Right renal pelvis (tissue), 4 donors: ENCODE measurements around the gene PLCG1. TPM values are rescaled to one million over a fixed set of nuclear protein-coding genes. Genes with fewer than 3 reads are reported as not detected.

Experiments
- DNase-seq, 4 donors: peaks; one replicate each; pipeline ENCODE4 v3.0.0-alpha.2; 2013; ENCODE audit warnings: low read depth in 4 of 4, low spot score in 3 of 4, missing footprints in 1 of 4
- polyA plus RNA-seq, 4 donors: library from polyadenylated mRNA; unstranded; fragments of 120-200 nt; gene quantifications; one replicate each; pipeline ENCODE4 v1.2.1, GENCODE V29; 2013; ENCODE audit not compliant: insufficient read length in 4 of 4

PLCG1 gene
- polyA plus RNA-seq, 4 donors: 122 to 150 (median 133) TPM

DNA sequence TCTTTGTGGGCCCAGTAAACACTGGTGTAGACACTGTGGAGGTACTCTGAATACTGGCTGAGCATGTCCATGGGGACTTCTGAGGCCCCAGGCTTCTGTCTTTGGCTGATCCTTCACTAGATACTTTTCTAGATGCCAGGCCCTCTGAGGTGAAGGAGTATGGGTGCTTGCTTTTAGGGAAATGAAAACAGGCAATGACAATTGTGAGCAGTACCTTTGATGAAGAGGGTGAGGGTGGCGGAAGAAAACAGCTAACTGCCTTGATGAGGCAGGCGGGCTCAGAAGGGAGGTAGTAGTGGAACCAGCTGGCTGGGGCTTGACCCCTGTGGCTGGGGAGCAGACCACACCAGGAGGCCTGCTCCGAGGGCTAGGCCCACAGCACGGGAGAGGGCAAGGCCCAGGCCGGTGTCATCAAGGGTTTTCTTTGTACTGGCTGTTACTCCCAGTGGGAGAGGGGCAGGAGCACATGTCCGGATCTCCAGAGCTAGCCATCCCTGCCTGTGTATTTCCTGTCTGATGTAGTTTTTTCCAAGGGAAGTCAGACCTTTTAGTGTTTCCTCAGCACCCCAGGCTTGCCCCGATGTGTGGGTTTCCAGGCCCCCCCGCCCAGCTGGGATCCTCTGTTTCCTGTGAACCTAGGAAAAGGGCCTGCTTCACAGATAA is 3.9 kb downstream of the PLCG1 start:
- no peak for DNase-seq

DNA sequence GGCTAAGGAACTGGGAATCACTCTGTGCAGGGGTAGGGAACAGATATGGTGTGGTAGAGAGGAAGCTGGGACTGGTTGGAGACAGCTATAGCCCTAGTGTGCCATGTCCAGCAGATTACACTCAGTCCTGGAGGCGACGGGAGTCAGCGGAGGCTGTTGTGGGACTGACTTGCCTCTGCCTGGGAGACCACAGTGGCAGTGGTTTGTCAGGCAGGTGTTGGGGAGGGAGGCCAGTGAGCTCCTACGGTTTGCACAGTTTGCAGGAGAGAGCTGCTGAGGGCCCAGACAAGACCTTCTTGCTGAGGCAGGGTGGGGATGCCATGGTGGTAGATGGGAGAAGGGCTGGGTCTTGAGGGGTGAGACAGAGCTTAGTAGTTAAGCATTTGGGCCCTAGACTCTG is 4.9 kb downstream of the PLCG1 start:
- no peak for DNase-seq

GRCh38 chr20:41142919-41143318 is 5.6 kb downstream of the PLCG1 start:
- DNase-seq: no peak

- DNase-seq: no peak
Measured at GRCh38 chr20:41143354-41143753, 6.0 kb downstream of the PLCG1 start.

DNA sequence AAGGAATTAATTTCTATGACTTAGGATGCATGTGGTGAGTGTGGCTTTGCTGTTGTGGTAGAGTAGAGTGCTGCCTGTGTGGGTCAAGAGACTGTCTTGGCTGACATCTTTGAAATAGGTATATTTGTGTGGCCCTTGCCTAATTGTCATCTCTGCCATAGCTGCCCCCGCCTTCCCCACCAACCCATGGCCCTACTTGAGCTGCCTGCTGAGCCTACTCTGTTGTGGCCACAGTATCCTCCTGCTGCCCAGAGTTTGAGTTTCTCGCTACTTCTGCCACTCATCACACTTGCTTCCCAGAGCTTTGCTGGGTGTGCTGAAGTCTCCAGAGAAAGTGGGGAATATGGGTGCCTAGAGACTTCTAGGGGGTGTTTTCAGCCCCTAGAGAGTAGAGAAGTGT is 8.0 kb downstream of the PLCG1 start:
- DNase-seq: no peak

DNA sequence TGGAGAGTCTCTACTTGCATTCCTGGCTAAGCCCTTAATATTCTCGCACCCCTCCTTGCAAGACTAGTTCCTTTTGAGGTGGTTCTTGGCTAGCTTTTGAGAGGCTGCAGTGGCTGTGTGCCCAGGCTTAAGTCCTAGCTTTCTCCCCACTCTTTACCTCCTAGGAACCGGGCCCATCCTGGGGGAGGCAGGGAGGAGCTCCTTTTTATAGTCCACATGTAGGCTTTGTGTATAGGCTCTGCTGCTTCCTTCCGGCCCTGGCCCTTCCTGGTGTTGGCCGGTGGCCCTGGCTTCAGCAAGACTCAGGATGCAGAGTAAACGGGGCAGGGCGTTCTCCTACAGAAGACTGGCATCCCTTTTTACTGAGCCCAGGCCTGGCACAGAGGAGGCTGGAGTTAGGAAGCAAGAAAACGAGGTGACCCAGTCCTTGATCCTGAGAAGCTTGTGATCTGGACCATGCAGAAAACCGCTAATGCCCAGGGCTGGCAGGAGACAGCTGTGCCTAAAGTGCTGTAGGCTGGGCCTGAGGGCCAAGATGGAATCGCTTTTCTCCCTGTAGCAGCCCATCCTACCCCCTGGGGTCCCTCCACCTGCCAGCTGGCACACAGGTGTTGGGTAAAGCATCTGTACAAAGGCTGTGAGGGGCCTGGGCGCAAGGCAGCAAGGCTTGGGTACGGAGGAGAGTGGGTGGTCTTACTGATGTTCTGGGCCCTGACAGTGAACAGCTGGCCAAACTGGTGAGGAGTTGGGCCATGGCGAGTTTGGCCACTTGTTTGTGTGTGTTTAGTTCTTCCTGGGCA is 8.7 kb downstream of the PLCG1 start:
- DNase-seq: no peak

- no peak for DNase-seq
Measured at GRCh38 chr20:41147767-41148191, 10.4 kb downstream of the PLCG1 start.

GRCh38 chr20:41148942-41149341 is 11.6 kb downstream of the PLCG1 start:
- DNase-seq: no peak

GRCh38 chr20:41150664-41151063 is 13.3 kb downstream of the PLCG1 start:
- DNase-seq: no peak

GRCh38 chr20:41151134-41151869 is 14.0 kb downstream of the PLCG1 start:
- no peak for DNase-seq

GRCh38 chr20:41152108-41152757 is 14.9 kb downstream of the PLCG1 start:
- DNase-seq: no peak

- DNase-seq: no peak
Measured at GRCh38 chr20:41154436-41155176, 17.3 kb downstream of the PLCG1 start.

- no peak for DNase-seq
Measured at GRCh38 chr20:41155261-41155660, 17.9 kb downstream of the PLCG1 start.

- no peak for DNase-seq
Measured at GRCh38 chr20:41158082-41158625, 20.8 kb downstream of the PLCG1 start.

DNA sequence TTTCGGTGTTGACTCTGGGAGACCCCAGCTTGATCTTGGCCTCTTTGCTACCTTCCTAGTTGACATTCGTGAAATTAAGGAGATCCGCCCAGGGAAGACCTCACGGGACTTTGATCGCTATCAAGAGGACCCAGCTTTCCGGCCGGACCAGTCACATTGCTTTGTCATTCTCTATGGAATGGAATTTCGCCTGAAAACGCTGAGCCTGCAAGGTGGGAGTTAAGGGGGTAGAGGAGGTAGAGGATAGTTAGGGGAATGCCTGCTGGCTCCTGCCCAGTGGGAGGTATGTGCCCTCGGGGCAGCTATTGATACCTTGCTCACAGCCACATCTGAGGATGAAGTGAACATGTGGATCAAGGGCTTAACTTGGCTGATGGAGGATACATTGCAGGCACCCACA is 22.2 kb downstream of the PLCG1 start:
- no peak for DNase-seq

DNA sequence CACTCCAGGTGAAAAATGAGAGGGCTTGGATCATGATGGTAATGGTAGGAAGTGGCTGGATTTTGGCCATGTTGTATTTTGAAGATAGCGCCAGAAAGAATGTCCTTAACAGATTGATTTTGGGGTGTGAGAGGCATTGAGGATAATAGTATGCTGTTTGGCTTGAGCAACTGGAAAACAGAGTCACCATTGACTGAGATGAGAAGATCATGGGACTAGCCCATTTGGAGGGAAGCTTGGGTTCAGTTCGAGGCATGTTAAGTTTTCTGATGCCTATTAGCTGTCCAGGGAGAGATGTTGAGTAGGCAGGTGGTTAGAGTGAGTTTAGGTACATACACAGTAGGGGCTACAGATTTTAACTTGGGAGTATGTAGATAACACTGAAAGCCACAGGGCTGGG is 23.3 kb downstream of the PLCG1 start:
- no peak for DNase-seq

DNA sequence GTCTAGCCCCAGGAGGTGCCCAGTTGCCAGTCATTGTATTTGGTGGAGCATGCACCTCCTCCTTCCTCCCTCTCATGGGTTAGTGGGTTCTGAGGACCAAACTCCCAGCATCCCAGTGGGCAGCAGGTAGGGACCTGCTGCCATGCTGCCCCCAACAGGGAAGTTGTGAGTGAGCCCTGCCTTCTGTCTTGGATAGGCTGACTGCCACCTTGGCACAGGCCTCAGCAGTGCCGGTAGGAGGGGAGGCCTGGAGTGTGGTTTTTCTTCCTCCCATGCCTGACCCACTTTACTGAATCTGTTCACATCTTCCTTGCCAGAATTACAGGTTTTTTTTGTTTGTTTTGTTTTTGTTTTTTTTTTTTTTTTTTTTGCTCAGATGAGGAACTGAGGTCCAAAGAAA is 24.5 kb downstream of the PLCG1 start:
- DNase-seq: no peak

DNA sequence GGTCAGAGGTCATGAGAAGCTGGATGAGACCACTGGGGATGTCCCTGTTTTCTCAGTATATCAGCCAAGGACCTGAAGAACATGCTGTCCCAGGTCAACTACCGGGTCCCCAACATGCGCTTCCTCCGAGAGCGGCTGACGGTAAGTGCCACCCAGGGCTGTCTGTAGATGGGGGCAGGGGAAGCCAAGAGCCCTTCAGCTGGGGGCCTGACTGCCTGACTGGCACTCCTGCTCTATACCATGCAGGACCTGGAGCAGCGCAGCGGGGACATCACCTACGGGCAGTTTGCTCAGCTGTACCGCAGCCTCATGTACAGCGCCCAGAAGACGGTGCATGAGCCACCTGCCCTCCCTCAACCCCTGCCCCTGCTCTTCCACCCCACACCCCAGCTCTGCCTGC is 25.1 kb downstream of the PLCG1 start:
- no peak for DNase-seq

GRCh38 chr20:41163821-41164220 is 26.5 kb downstream of the PLCG1 start:
- no peak for DNase-seq
